SW480 (cell line): ENCODE measurements around the gene NKX6-2.
"Not testable (repeated sequence)": the region's sequence is repeated elsewhere in the genome, so short reads cannot be mapped to it uniquely, and the experiment has no call there.

ENCODE experiments used
- DNase-seq: peaks from one replicate; pipeline ENCODE4 v3.0.0-alpha.2; 2016; ENCODE audit warnings: low spot score

NKX6-2 gene

DNA sequence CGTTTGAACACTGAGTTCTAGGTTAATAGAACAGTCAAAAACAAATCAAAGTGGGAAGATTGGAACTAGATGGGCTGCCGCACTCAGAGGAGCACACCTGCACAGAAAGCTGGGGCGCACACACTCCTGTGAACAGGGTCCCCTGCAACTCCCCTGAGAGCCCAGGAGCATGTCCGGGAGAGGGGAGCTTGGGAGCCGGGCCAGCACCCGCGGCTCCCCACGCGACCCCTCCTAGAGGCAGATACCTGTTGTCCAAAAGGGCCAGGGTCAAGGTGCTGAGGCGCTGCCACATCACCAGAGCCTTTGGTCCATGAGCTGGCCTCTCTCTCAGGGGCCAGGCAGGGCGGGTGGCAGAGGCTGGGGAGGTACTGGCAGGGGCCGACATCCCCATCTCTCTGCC is 5.6 kb downstream of the NKX6-2 start:
- DNase-seq = no peak

DNA sequence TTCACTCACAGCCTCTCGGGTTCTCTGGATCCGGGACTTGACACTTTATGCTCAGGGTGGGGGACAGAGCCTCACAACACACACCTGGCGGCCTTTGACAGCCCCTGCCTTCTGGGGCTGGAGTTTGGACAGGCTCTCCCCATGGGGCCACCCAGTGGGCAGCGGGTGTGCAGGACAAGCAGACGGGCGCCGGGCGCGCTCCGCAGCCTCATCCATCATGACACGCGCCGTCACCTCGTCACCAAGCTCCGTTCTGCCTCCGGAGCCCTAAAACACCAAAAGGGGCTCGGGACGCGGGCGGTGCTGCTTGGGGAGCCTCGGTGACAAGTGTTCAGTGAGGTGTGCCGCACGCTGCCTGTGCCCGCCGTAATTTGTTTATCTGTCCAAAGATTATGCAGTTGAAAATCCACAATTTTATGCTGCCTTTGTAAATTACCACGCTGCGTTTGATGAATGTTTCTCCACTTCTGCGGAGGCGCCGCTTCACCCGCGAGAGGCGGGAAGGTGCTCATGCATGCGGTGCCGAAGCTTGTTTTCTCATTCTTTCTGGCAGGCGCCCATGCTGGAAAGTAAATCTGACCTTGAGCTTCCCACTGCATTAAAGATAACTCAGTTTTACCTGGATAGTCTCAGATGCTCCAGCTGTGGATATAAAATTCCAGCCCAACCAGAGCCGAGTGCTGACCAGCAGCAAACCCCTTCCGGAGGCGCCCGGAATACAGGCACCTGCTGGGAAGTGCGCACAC is 6.2 kb downstream of the NKX6-2 start:
- DNase-seq = no peak

DNA sequence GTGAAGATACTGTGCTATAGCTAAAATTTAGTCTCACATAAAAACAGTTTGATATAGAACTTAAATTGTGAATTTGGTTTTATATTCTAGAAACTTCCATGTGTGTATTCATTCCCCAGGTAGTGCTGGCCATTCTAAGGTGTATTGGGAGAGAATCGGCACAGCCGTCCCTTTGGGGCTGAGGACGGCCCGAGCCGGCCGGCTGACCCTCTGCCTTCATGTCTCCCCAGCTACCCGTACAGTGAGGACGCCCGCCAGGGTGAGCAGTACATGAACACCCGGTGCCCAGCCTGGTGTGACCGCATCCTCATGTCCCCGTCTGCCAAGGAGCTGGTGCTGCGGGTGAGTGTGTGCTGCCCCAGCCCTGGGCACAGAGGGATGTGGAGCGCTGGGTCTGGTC is 8.5 kb downstream of the NKX6-2 start:
- no peak for DNase-seq

GRCh38 chr10:132776821-132777220 is 9.1 kb downstream of the NKX6-2 start:
- DNase-seq = no peak

GRCh38 chr10:132776186-132776585 is 9.8 kb downstream of the NKX6-2 start:
- no peak for DNase-seq

DNA sequence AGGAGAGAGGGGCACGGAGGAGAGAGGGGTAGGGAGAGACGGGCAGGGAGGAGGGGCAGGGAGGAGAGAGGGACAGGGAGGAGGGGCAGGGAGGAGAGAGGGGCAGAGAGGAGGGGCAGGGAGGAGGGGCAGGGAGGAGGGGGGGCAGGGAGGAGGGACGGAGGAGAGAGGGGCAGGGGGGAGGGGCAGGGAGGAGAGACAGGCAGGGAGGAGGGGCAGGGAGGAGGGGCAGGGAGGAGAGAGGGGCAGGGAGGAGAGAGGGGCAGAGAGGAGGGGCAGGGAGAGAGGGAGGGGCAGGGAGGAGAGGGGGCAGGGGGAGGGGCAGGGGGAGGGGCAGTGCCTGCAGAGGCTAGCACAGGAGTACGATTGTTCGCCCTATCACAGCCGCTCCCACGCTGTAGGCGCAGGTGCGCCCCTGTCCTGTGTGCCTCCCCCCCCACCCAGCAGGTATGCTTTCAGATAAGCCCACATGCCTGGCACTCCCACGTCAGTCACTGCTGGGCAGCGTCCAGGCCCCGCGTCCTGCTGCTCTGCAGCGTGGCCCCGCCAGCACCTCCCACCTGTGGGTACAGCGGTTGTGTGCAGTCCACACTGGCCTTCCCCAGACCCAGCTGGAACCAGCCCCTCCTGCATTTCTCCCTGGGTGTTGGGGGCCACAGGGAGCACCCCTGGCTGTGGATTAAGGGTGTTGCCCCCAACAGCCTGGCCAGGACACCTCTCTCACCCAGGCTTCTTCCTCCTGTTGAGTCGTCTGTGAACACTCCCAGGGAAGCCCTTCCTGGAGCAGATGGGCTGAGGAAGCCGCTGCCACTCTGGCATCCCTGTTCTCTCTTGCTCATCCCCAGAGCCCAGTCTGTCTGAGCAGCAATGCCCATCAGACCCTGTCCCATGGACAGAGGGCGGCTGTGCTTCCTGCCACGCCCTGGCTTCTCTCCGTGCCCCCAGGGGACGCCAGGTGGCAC is 10.8 kb downstream of the NKX6-2 start:
- DNase-seq = peak; percentile 81

- peak; percentile 68 for DNase-seq
These were observed 11.6 kb downstream of the NKX6-2 start for GRCh38 chr10:132774181-132774901.

DNA sequence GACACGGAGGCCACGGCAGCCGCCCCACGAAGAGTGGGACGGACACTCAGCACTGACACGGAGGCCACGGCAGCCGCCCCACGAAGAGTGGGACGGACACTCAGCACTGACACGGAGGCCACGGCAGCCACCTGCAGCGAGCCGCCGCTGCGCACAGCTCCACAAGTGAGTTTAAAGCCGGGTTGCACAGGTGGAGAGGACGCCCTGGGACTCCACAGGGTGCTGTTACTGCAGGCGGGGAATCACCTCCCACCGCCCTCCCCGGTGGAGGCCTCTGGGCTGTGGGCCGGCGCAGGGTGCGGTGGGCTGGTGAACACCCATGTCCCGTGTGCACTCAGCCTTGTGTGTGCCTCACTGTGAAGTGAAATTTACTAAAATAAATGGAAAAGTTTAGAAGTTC is 13.1 kb downstream of the NKX6-2 start:
- not testable (repeated sequence) for DNase-seq

DNA sequence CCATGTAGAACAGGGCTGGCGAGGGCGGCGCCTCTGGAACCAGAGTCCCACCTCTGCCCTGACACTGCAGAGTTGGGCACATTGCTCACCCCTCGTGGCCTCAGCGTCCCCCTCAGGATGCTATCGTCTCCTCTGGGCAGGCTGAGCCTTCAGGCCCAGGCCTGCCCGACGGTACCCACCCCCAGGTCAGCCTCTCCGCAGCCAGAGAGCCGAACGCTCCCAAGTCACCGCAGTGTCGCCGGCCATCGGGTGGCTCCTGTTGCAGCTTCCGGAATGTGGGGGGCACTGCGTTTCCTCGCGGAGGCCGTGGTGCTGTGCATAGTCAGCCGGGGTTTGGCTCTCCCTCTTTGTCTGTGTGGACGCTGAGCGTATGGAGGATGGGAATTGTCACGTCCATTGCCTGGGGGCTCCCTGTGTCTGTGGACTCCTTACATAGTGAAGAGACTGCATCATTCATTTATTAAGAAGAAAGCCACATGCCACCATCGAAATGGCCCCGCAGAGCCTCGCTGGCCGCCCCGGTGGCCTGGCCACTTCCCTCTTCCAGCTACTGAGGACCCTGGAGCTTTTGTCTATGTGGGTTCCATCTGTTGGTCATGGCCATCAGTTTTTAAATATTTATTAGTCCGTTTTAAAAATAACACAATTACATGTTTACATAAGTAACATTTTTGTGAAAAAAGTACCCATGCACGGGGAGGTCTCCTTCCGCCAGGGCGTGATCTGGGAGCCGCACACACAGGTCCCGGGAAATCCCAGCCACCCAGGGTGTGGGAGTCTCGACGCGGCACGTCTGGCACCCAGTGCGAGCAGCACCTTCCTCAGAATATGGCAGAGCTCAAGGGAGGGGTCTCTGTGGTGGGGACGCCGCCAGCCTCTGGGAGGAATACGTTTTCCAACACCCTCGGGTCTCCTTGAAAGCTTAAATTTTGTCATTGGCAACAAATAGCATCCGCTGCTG is 15.6 kb downstream of the NKX6-2 start:
- DNase-seq = no peak

DNA sequence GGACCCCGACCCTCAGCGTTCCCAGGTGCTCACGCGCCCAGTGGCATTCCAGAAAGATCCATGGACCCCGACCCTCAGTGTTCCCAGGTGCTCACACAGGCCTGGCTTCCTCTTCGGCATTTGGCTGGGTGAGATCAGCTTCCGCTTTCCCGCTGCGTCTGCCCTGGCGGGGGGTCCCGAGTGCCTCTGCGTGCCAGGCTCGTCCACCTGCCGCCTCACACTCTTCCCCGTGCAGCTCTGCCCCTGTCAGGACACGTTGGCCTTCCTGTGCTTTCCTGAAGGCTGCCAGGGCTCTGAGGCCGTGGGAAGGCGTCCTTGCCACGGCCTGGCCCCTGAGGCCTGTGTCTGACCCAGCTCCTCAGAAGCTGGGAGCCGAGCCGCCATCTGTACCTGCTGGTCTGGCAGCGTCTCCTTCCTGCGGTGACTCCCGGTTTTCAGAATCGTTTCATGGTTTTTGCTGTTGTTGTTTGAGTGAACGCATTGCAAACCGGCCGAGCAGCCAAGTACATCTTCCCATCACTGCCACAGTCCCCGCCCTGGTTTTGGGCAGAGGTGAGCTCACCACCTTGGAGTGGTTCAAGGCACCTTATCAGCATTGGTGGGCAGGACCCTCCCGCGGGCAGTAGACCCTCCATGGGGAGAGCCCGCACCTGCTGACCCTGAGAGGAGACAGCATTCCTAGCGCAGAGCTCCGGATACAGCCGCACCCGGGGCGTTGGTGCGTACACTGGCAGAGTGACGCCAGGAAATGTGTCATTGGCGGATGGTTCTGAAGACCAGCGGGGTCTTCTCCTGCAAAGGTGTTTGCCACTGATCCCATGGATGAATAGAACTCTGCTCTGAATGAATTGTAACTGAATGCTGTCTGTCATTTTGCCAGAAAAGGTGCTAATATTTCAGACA is 17.4 kb downstream of the NKX6-2 start:
- no peak for DNase-seq

GRCh38 chr10:132766291-132766690 is 19.7 kb downstream of the NKX6-2 start:
- no peak for DNase-seq

GRCh38 chr10:132765435-132765834 is 20.5 kb downstream of the NKX6-2 start:
- no peak for DNase-seq

GRCh38 chr10:132764108-132764507 is 21.8 kb downstream of the NKX6-2 start:
- no peak for DNase-seq

- DNase-seq = no peak
These were observed 22.4 kb downstream of the NKX6-2 start for GRCh38 chr10:132763545-132763944.

- peak; percentile 1 for DNase-seq
These were observed 23.7 kb downstream of the NKX6-2 start for GRCh38 chr10:132762267-132762666.

DNA sequence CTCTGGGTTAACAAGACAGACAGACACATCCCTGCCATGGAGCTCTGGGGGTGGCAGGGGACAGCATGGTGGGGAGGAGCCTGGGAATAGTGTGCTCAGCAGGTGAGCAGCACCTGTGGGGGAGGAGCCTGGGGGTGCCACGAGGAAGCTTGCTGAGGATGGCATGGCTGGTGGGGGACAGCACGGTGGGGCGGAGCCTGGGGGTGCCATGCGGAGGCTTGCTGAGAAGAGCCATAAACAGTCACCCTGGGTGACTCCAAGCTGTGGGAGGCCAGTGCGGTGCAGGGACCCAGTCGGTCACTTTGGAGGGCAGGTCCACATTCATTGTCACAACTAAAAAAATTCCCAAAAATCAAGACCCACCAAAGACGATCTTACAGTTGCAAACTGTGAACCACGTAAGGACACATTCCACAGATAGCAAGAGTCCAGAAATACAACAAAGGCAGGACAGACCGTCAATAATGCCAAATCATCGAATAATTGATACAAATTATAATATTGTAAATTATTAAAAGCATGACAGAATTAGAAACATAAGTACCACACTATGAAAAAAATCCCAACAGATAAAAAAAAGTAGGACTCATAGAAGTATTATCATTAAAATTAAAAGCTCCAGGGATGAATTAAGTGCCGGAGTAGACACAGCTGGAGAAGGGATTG is 24.4 kb downstream of the NKX6-2 start:
- DNase-seq = no peak

DNA sequence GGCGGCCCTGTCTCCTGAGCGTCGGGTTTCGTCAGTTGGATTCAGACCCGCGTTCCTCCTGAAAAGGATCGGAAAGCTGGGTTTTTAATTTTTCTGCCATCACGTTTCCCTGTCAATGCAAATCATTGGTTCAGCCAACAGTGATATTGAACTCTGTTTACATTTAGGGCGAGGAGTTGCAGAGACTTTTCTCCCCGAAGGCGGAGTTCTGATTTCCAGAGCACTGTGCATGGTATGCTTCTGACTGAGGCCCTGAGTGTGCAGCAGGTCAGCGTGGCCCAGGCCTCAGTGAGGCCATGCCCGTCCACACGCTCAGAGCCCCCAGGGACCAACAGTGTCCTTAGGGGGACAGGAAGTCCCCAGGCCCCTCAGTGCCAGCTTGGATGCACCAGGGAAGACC is 27.1 kb downstream of the NKX6-2 start:
- DNase-seq = no peak

DNA sequence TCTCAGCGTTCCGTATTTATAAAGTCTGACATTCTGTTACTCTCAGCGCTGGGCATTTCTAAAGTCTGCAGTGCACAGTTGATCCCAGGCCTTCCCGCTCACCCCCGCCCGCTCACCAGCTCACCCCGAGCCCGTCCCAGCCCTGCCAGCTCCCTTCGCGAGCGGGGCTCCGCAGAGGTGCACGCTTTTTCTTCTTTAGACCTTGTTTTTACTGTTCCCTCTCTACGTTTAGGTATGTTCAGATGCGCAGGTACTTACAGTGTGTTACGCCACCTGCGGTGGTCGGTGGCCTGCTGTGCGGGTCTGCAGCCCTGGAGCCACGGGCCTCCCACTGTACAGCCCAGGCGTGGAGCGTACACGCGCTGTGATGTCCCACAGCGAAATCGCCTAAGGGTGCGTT is 28.8 kb downstream of the NKX6-2 start:
- no peak for DNase-seq

DNA sequence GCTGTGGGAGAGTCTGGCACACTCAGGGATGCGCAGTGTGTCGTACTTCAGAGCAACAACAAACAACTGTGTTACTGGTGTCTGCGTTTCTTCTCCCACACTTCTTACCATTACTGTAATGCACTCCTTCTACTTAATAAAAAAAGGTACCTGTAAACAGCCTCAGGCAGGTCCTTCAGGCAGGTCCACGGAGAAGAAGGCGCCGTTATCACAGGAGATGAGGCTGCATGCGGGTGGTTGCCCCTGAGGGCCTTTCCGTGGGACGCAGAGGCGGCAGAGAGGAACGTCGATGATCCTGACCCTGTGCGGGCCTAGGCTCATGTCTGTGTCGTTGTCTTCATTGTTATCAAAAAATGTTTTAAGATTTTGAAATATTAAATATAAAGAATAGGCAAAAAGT is 29.4 kb downstream of the NKX6-2 start:
- no peak for DNase-seq
